ENCODE results near the gene GRAP2. TPM values are rescaled to one million over a fixed set of nuclear protein-coding genes. Genes with fewer than 3 reads are reported as not detected.

Gene GRAP2
- total RNA-seq: 100 to 1,000 TPM; 108 to 156 (median 145) TPM
- 100 to 1,000 TPM in 1 of 2 donors, 10 to 100 TPM in 1; 55.2 to 109 TPM for polyA plus RNA-seq
- 170 reads per million, percentile 91 among the genes with 10 or more reads in this experiment for total RNA-seq

DNA sequence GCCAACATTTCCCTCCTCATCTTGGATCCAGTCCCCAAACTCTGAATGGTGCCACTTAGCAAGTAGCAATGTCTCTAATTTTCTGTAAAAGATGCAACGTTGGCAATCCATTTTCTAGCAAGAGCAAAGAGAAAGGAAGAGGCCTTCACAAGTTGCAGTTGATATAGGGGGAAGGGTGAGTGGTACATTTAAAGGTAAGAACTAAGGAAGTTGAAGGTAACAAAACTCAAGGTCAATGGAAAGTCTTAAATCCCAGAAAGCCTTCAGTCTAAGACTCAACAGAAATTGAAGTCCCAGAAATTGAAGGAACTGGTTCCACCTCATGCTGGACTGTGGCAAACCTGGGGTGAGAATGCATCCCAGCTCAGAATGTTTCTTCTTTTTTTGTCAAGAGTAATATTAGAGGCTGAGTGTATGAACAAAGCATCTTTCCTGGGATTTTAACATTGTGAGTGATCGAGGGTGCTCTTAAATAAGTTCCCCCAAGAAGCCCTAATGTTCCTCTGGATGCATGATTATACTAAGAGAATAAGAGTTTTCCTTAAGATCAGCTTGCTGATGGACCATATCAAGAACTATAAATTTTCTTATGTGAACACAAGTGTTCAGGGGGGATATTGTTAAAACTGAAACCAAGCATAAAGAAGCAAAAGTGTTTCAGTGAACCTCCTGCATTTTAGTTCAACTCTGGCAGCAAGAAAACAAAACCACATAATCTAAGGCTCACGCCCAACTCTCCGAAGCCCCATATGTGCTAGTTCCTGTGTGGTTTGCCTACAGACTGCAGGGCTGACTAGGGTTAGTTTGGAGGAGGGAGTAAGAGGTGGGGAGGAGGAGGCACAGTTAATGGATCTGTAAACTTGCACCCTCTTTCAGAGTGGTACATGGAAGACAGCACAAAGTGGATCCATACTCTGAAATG lies at the start of gene GRAP2:
TSS of gene GRAP2 (plus strand) at position 779 of the 922 bp plus-strand sequence. CDS start 46,023 bp downstream, outside the sequence.
- Mint-ChIP-seq H3K36me3 (peaks cover 2 to 27% (median 14%) of the 10 kb centered on the region in 5 donors), H3K27me3 (no peaks in the 10 kb centered on the region), H3K4me3 (peak within 1 kb of the TSS in 9 of 10 donors; percentile 95 to 99 (median 97)), H3K4me1 (peaks cover 13 to 31% (median 22%) of the 10 kb centered on the region in 7 donors), H3K27ac (peak within 1 kb of the TSS in 6 of 9 donors; percentile 86 to 99 (median 96)), H3K9me3 (no peaks in the 10 kb centered on the region)
- ChIA-PET POLR2A (interaction anchor here (0.6 to 3.7 kb wide), 9 partner anchors 14 to 187 kb away, joined by 3 to 27 read pairs (median 5); no protein-coding TSS in a partner anchor), CTCF (no interaction called here)
- Histone ChIP-seq H3K27me3 (ENCODE audit: control insufficient read depth in 2 of 2, insufficient read depth in 2 of 2, low read length in 2 of 2) (no peaks in the 10 kb centered on the region), H3K4me3 (ENCODE audit: low read length) (peak within 1 kb of the TSS; percentile 71), H3K4me1 (ENCODE audit: control insufficient read depth in 2 of 2, insufficient read depth in 2 of 2, low read length in 2 of 2) (peaks cover 23 to 27% of the 10 kb centered on the region in 2 donors), H3K36me3 (ENCODE audit: control insufficient read depth in 2 of 3, insufficient read depth in 3 of 3, low read length in 3 of 3) (no peaks in the 10 kb centered on the region), H3K27ac (ENCODE audit: low read depth, low read length) (peak within 1 kb of the TSS; percentile 83), H3K9me3 (ENCODE audit: control insufficient read depth in 2 of 3, low read length in 3 of 3) (no peaks in the 10 kb centered on the region)
- intact Hi-C loops (cut with micrococcal nuclease): loop anchor here (1.0 to 10.0 kb wide), 13 partner anchors 9 to 368 kb away; partner anchors contain the start of genes RPS19BP1 (in 2 of the 2) and TNRC6B (in 1 of the 2)
- DNase-seq (peak in 8 of 9 donors; percentile 52 to 90 (median 86)), ATAC-seq (peak; percentile 98)

DNA sequence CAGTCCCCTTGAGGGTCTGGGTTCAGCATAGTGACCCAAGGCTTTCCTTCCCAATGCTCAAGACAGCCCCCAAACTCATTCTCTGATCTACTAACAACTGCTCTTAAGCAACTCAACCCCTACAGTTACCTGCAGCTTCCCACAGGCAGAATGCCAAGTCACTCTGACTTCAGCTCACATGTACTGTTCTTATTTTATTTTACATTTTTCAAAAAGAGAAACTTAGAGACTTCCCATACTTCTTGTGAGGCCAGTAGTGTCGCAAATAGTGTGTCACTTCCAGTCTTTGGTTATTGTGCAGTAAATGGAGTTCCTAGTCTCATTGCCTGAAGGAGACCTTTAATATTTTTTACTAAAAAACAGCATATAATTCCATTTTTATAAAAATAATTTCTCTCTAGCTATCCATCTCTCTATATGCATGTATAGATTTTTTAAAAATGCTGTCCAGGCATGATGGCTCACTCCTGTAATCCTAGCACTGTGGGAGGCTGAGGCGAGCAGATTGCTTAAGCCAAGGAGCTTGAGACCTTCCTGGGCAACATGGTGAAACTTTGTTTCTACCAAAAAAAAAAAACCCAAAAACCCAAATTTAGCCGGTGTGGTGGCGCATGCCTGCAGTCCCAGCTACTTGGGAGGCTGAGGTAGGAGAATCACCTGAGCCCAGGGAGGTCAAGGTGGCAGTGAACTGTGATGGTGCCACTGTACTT lies 49.1 kb upstream of the GRAP2 start:
- Histone ChIP-seq H3K27ac (ENCODE audit: low read depth, low read length) (no peak overlapping the region), H3K36me3 (ENCODE audit: control insufficient read depth in 2 of 3, insufficient read depth in 3 of 3, low read length in 3 of 3) (no peaks in the 10 kb centered on the region), H3K27me3 (ENCODE audit: control insufficient read depth in 2 of 2, insufficient read depth in 2 of 2, low read length in 2 of 2) (no peaks in the 10 kb centered on the region), H3K4me3 (ENCODE audit: low read length) (no peak overlapping the region), H3K4me1 (ENCODE audit: control insufficient read depth in 2 of 2, insufficient read depth in 2 of 2, low read length in 2 of 2) (no peaks in the 10 kb centered on the region), H3K9me3 (ENCODE audit: control insufficient read depth in 2 of 3, low read length in 3 of 3) (no peaks in the 10 kb centered on the region)
- Mint-ChIP-seq H3K9me3 (no peaks in the 10 kb centered on the region), H3K27ac (no peak overlapping the region), H3K27me3 (peaks cover 0 to 21% (median 0%) of the 10 kb centered on the region in 5 donors), H3K36me3 (no peaks in the 10 kb centered on the region), H3K4me1 (peaks cover 0 to 11% (median 3%) of the 10 kb centered on the region in 7 donors), H3K4me3 (no peak overlapping the region)
- intact Hi-C loops (cut with micrococcal nuclease): no loop called here
- POLR2A ChIA-PET: interaction anchor here (0.6 to 1.1 kb wide), 2 partner anchors 9 to 150 kb away, joined by 3 read pairs; no protein-coding TSS in a partner anchor
- ATAC-seq (no peak), DNase-seq (no peak)
- CTCF ChIA-PET: interaction anchor here (0.9 kb wide), 1 partner anchor 173 kb away, joined by 5 read pairs; no protein-coding TSS in a partner anchor

DNA sequence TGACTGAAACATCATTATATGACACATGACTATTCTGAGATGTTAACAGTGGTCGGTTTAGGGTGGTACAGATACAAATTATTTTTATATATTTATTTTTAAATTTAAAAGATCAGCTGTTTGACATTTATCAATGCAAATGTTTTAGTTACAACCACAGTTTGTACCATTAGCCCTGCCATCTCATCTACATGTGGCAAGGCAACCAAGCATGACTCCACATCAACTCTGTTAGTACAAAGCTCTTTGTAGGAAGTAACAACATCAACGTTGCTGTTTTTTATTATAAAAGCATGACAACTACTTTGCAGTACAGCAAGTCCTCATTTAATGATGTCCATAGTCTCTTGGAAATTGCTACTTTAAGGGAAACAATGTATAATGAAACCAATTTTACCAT lies 48.1 kb upstream of the GRAP2 start:
- DNase-seq: no peak
- CTCF ChIA-PET: no interaction called here
- no peak overlapping the region for H3K27ac ChIP-seq (ENCODE audit: low read depth, low read length)
- ATAC-seq: no peak
- no peaks in the 10 kb centered on the region for H3K27me3 ChIP-seq (ENCODE audit: control insufficient read depth in 2 of 2, insufficient read depth in 2 of 2, low read length in 2 of 2)
- peaks cover 0 to 21% (median 0%) of the 10 kb centered on the region in 5 donors for H3K27me3 Mint-ChIP-seq
- intact Hi-C loops (cut with micrococcal nuclease): no loop called here
- H3K4me3 Mint-ChIP-seq: no peak overlapping the region
- H3K4me1 ChIP-seq (ENCODE audit: control insufficient read depth in 2 of 2, insufficient read depth in 2 of 2, low read length in 2 of 2): no peaks in the 10 kb centered on the region
- no peak overlapping the region for H3K27ac Mint-ChIP-seq
- H3K4me1 Mint-ChIP-seq: peaks cover 0 to 11% (median 3%) of the 10 kb centered on the region in 7 donors
- POLR2A ChIA-PET: interaction anchor here (0.7 kb wide), 1 partner anchor 39 kb away, joined by 3 read pairs; no protein-coding TSS in a partner anchor
- peaks cover 0 to under 1% (median 0%) of the 10 kb centered on the region in 5 donors for H3K36me3 Mint-ChIP-seq
- H3K36me3 ChIP-seq (ENCODE audit: control insufficient read depth in 2 of 3, insufficient read depth in 3 of 3, low read length in 3 of 3): no peaks in the 10 kb centered on the region
- no peak overlapping the region for H3K4me3 ChIP-seq (ENCODE audit: low read length)
- no peaks in the 10 kb centered on the region for H3K9me3 ChIP-seq (ENCODE audit: control insufficient read depth in 2 of 3, low read length in 3 of 3)
- H3K9me3 Mint-ChIP-seq: no peaks in the 10 kb centered on the region

- Mint-ChIP-seq H3K4me3 (no peak overlapping the region), H3K27ac (no peak overlapping the region), H3K9me3 (peaks cover 0 to 5% (median 0%) of the 10 kb centered on the region in 11 donors), H3K36me3 (peaks cover 0 to 6% (median 0%) of the 10 kb centered on the region in 5 donors), H3K4me1 (peaks cover 15 to 37% (median 29%) of the 10 kb centered on the region in 7 donors), H3K27me3 (peaks cover 0 to 8% (median 0%) of the 10 kb centered on the region in 5 donors)
- no peak for ATAC-seq
- Histone ChIP-seq H3K4me1 (ENCODE audit: control insufficient read depth in 2 of 2, insufficient read depth in 2 of 2, low read length in 2 of 2) (peaks cover 0 to 14% of the 10 kb centered on the region in 2 donors), H3K9me3 (ENCODE audit: control insufficient read depth in 2 of 3, low read length in 3 of 3) (no peaks in the 10 kb centered on the region), H3K27me3 (ENCODE audit: control insufficient read depth in 2 of 2, insufficient read depth in 2 of 2, low read length in 2 of 2) (no peaks in the 10 kb centered on the region), H3K27ac (ENCODE audit: low read depth, low read length) (no peak overlapping the region), H3K4me3 (ENCODE audit: low read length) (no peak overlapping the region), H3K36me3 (ENCODE audit: control insufficient read depth in 2 of 3, insufficient read depth in 3 of 3, low read length in 3 of 3) (no peaks in the 10 kb centered on the region)
- DNase-seq: no peak
- POLR2A ChIA-PET: interaction anchor here (0.8 kb wide), 1 partner anchor 30 kb away, joined by 3 read pairs; no protein-coding TSS in a partner anchor
- CTCF ChIA-PET: no interaction called here
- intact Hi-C loops (cut with micrococcal nuclease): loop anchor here in 1 of 2 donors (5.0 kb wide), 1 partner anchor 46 kb away; the partner anchor contains the start of gene GRAP2
These were observed 44.3 kb upstream of the GRAP2 start for GRCh38 chr22:39856588-39856987.

DNA sequence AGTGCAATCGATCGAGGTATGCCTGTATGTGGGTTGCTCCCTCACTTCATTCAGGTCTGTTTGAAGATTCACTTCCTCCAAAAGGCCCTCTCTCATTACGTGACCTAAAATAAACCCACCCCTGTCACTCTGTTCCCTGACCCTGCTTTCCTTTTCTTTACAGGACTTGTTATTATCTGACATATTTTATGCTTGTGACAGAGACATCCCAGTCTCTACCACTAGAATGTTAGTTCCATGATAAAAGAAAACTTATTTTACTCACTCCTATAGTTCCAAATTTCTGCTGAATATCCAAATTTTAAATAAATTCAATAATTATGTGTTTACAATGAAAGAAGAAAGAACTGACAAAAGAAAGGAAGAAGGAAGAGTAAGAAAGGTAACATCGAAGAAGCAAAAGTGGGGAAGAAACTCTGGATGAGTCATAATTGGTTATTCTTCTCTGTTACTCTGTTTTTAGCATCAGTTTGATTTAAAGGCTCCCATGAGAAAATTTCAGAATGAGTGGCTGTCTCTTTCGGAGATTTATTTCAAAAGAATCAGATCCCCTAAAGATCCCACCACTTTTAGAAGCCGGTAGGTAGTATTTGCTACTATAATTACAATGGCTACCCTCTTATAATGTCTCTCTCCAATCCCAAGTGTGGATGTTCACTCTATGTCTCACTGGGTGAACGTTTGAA lies 40.8 kb upstream of the GRAP2 start:
- intact Hi-C loops (cut with micrococcal nuclease): loop anchor here in 1 of 2 donors (5.0 kb wide), 1 partner anchor 42 kb away; the partner anchor contains the start of gene GRAP2
- peaks cover 0 to 9% (median 0%) of the 10 kb centered on the region in 5 donors for H3K27me3 Mint-ChIP-seq
- DNase-seq (peak in 4 of 9 donors; percentile 5 to 17 (median 10)), ATAC-seq (no peak)
- Histone ChIP-seq H3K9me3 (ENCODE audit: control insufficient read depth in 2 of 3, low read length in 3 of 3) (no peaks in the 10 kb centered on the region), H3K36me3 (ENCODE audit: control insufficient read depth in 2 of 3, insufficient read depth in 3 of 3, low read length in 3 of 3) (no peaks in the 10 kb centered on the region), H3K4me1 (ENCODE audit: control insufficient read depth in 2 of 2, insufficient read depth in 2 of 2, low read length in 2 of 2) (peaks cover 0 to 14% of the 10 kb centered on the region in 2 donors), H3K27ac (ENCODE audit: low read depth, low read length) (no peak overlapping the region), H3K27me3 (ENCODE audit: control insufficient read depth in 2 of 2, insufficient read depth in 2 of 2, low read length in 2 of 2) (no peaks in the 10 kb centered on the region), H3K4me3 (ENCODE audit: low read length) (no peak overlapping the region)
- ChIA-PET CTCF (no interaction called here), POLR2A (interaction anchor here (0.9 kb wide), 1 partner anchor 85 kb away, joined by 3 read pairs; no protein-coding TSS in a partner anchor)
- peaks cover 0 to 6% (median 0%) of the 10 kb centered on the region in 5 donors for H3K36me3 Mint-ChIP-seq
- peak overlapping the region in 8 of 9 donors; percentile 4 to 81 (median 70) for H3K27ac Mint-ChIP-seq
- peaks cover 15 to 33% (median 29%) of the 10 kb centered on the region in 7 donors for H3K4me1 Mint-ChIP-seq
- peak overlapping the region in 8 of 10 donors; percentile 48 to 76 (median 64) for H3K4me3 Mint-ChIP-seq
- peaks cover 0 to 5% (median 0%) of the 10 kb centered on the region in 11 donors for H3K9me3 Mint-ChIP-seq

Data from naive thymus-derived CD4-positive, alpha-beta T cell (primary cell).